Kidney glomerular epithelial cell (primary cell): ENCODE results near the gene MYLK2.
"Not testable (repeated sequence)": the region's sequence is repeated elsewhere in the genome, so short reads cannot be mapped to it uniquely, and the experiment has no call there.

Experiments used
- DNase-seq: peaks from one replicate; lab custom pipeline; 2025; lab: John Stamatoyannopoulos, UW

MYLK2 gene

DNA sequence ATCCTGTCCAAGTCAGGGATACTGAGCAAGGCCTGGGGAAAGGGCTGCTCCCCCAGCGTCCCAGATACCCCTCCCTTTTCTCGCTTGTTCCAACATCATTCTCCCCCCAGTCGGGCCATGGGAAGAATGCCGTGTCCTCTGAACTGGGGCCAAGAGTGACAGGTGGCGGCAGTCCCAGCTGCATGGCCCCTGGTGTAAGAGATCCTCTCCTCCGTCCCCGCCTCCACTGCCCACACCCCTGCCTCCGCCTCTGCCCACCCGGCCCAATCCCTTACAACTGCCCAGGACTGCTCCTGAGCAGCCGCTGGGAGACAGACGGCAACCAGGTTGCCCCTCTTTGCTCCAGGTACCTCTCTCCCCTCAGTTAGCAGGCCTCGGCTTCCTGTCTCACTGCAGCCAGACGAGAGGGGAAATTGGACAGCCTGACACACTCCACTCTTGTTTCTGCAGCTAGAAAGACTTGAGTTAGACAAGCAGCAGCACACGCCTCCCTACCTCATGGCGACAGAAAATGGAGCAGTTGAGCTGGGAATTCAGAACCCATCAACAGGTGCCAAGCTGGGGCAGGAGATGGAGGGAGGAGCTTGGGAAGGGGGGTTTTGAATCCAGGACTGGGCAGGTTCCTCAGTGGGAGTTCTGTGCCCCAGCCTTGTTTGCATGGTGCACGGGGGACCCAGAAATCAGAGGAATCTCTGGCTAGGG lies at the start of gene MYLK2:
Gene MYLK2, plus strand, starts transcription at position 274 of the 702 bp plus-strand sequence. Its CDS starts 225 bp downstream, at position 499.
- DNase-seq: no peak

DNA sequence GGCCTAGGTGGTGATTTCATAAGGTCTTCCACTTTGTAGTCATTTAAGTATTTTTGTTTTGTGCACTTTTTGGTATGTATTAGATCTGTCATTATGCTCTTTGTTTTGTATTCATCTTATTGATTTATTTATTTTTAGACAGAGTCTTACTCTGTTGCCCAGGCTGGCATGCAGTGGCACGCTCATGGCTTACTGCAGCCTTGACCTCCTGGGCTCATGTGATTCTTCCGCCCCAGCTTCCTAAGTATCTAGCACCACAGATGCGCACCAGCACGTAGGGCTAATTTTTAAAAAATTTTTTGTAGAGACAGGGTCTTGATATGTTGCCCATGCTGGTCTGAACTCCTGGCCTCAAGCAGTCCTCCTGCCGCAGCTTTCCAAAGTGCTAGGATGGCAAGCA lies 49.5 kb upstream of the MYLK2 start:
- no peak for DNase-seq

DNA sequence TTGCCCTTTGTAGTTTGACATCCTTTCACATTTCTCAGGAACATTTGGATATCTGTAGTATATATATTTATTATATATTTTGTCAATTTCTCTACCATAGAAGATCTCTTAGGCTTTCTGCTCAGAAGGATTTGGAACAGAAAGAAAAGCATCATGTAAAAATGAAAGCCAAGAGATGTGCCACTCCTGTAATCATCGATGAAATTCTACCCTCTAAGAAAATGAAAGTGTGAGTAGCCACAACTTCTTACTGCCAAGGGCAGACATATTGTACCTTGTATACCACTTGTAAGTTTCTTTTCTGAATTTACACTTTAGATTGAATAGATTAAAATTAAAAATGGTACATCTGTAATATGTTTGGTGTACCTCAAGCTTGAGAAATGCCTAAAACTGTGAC lies 48.9 kb upstream of the MYLK2 start:
- no peak for DNase-seq

GRCh38 chr20:31774408-31774807 lies 44.7 kb upstream of the MYLK2 start:
- DNase-seq: no peak

- no peak for DNase-seq
These were observed 38.3 kb upstream of the MYLK2 start for GRCh38 chr20:31780839-31781238.

DNA sequence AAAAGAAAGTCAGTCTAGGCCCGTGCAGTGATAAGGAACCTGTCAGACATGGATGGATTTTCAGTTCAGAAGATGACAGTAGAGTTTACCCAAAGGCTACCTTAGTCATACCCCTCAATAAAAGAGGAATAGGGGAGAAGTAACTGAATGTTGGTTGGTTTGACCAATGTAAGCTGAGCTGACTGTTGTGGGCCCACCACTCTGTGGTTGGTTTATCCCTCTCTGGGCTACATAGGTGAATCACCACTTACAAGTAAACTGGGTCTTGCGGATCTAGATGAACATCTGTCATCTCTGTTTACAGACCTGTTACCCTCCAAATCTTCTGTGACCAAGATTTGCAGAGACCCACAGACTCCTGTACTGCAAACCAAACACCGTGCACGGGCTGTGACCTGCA lies 37.2 kb upstream of the MYLK2 start:
- DNase-seq: no peak

DNA sequence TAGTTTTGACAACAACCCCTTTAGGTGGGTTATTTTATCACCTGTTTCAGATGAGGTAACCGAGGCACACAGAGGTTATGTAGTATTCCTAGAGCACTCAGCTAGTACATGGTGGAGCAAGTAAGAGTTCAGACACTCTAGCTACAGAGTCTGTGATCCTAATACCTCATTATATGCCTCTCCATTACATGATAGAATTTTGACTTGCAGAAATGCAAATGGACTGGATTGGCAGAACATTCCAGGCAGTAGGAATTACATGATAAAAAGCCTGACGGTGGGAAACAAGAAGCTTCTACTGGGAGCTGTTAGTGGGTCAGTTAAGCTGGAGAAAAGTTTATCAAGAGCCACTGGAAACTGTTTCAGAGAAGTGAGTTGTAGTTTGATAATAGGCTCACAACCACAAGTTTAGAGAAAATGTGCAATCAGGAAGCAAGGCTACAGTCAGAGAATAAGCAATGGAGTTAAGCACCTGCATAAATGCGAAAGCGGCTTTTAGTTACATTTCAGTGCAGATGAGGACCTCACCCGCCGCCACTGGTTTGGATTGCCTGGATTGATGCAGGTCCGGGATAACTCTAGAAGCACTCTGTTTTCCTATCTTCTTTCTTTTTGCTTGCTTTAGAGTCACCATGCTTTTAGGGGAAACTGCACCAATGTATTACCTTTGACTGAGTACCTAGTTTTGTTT lies 34.7 kb upstream of the MYLK2 start:
- DNase-seq: no peak

DNA sequence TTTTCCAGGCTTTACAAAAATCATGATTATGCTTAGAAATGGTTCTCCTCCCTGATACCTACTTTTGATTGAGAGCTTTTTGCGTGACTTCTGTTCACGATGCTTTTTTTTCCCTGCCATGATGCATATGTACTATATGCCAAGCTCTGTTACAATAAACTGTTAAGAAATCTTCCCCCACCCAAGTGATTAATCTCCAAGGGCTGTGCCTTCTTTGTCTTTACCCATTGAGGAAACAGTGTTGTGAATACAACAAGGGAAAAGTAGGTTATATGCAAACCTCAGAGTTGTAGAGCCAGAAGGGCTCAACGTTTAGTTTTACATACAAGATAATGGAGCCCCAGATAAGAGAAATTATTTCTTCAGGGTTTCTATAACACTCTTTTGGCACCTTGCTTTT lies 34.1 kb upstream of the MYLK2 start:
- no peak for DNase-seq

GRCh38 chr20:31788578-31788977 lies 30.6 kb upstream of the MYLK2 start:
- DNase-seq: no peak

DNA sequence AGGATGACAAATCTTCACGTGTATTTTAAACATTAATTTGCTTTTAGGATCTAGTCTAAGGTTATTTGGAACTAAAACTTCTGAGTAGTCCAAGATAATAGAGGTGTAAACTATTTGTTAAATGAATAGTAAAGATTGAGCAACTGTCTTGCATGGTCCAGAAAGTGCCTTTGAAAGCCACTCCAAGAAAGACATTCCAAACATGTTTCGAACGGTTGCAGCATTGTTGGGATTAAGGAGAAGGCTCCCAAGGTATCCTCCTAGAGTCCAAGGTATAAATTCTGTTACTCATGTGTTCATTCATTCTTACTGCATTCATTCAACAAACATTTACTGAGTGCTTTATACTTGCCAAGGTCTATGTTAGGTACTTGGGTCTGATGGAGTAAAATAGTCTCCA lies 28.8 kb upstream of the MYLK2 start:
- DNase-seq: no peak

DNA sequence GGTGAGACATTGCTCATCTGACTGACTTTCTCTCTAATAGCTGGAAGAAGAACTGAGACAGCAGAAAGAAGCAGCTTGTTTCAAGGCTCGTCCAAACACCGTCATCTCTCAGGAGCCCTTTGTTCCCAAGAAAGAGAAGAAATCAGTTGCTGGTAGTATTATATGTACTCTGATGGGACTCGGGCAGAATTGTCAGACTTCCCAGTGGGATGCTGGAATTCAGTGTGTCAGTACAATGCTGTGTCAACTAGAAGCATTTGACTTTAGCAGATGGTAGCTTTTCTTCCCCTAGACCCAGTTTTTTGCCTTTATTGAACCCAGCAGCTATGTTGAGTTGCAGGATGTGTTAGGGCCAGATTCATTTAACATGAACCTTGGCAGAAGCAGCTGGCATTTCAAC lies 21.8 kb upstream of the MYLK2 start:
- no peak for DNase-seq

DNA sequence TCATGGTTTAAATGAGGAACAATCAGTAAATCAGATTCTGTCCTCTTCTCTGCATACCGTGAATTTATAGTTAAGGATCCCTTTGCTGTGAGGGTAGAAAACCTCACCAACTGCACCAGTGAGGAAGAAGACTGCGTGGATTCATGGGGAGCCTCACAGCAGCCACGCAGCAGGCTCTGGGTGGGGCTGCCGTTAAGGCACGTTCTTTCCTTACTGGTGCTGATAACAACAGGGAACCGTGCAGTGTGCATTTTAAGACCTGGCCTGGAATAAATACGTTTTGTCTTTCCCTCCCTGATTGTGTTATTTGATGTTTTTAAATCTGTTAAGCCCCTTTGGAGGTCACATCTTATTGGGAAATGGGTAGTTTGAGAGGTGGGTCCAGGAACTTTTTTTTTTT lies 17.6 kb upstream of the MYLK2 start:
- DNase-seq: no peak

- no peak for DNase-seq
These were observed 15.4 kb upstream of the MYLK2 start for GRCh38 chr20:31803552-31804291.

DNA sequence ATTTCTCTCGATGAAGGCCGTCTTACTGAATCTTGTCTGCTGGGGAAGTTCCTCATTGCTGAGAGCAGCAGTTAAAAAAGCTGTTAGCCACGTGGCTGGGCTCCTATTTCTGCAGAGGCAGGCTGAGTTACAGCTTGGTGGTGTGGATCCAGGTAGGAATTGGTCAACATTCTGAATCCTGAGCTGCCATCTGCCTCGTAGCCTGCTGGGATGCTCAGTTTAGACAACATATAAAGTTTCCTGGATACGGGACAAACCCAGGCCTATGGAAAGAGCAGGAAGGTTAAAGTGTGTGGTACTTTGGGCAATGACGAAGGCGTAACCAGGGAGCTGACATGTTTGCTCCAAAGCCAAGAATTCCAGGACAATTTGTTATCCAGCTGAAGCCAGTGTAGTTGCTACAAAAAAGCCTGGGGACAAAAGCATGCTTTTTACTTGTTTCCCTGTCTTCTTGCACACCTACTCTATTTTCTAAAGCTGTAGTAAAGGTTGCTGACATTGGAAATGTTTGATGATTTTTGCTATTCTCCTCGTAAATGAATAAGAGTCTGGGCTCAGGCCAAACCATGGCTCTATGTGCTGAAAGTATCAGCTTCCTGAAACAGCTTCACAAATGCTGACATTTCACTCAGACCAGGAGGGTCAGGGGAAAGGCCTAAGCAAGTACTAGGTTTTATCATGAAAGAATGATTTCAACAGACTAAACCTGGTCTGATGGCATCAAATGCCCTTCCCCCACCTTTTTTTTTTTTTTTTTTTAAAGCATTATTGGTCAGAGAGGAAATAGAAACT lies 12.4 kb upstream of the MYLK2 start:
- no peak for DNase-seq

DNA sequence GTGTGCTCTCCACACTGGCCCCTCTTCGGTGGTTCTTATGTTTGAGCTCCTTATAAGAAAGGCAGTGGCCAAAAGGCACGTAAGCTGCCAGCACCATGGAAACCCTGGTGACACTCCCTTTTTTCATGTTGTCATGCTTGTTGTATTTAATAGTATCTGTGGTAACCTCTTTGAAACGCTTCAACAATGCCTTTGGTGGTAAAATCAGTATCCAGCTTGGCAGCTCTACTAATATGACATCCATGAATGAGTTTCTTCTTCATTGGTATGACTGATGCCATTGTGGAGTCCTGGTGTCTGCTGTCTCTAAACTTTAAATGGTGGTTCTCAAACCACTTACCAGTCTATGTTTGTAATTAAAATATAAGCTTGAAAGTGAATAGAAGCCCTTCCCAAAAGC lies 10.7 kb upstream of the MYLK2 start:
- no peak for DNase-seq

DNA sequence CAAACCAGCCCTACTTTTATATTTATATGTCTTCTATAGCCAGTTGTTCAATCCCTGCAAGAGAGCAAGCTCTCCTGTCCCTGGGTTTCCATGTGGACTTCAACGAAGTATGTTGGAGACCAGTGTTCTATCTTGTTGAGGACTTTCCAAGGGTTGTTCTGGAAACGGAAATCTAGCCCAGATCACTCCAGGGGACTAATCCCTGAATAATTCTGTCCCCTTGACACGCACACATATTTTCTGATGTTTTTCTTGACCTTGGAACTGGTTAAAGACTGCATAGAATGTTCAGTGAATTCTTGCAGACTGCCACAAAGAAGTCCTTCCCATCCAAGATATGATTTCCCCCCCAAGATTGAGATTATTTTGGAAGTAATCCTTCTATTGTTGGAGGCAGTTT lies 9.5 kb upstream of the MYLK2 start:
- no peak for DNase-seq

- DNase-seq: no peak
These were observed 8.0 kb upstream of the MYLK2 start for GRCh38 chr20:31811198-31811597.

DNA sequence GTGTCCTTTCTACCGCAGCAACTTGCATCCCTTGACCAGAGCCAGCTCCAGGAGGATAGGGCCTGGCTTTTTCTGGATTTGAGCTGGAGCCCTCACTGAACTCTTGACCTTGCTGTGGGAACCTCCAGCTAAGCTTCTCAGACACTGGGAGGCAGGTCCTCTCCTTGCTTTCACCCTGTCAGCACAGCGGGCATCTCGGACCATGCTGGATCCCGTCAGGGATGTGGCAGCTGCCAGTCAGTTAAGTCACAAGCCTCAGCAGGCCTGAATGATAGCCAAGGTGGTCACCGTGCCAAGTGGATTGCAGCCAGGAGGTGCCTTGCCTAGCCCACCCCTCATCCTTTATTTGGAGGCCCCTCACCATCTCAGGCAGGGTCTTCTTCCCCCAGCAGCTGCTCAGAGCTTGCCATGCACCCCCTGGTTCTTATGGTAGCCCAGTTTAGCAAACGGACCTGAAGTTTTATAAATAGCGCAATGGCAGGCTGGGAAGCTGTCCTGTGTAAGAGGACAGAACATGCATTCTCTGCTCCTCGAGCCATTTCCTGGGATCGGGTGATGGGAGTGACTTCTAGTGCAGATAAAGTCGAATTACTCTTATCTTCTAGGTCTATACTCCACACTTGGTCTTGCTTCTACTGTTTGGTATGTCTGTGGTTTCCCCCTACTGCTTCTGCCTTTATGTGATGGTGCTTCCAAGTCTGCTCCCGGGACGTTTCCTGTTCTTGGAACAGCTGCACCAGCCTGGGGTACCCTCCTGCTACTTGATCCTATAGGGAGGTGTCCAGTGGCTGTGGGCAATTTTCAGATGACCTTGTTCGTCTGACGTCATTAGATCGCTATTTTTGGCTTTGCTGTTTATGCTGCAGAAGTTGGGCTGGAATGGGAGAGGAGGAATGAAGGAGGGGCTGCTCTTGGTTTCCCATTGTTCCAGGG lies 7.1 kb upstream of the MYLK2 start:
- DNase-seq: peak; percentile 24

DNA sequence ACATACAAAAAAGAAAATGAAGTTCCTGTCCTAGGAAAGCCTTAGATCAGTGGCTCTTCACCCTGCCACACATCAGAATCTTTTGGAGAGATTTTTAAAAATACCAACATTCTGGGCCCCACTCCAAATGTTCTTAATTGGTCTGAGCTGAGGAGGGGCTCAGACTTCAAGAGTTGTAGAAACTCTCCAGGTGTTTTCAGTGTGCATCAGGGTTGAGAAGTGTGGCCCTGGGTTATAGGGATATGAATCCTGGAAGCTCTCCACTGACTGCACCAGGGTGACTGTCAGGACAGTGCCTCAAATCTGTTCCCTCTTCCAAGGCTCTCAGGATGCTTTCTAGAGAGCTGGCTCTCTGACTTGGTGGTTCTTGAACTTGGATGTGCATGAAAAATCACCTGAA lies 5.5 kb upstream of the MYLK2 start:
- no peak for DNase-seq

DNA sequence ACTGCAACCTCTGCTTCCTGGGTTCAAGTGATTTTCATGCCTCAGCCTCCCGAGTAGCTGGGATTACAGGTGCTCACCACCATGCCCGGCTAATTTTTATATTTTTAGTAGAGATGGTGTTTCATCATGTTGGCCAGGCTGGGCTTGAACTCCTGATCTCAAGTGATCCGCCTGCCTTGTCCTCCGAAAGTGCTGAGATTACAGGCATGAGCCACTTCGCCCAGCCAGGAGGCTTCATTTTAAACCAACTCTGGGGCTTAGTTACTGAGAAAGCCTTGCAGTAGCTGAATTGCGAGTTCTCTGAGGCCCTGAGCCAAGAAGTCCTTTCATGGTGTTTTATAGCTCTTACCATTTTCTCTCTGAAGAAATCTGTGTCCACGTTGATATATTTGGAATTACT lies 5.0 kb upstream of the MYLK2 start:
- DNase-seq: not testable (repeated sequence)
